A549 (cell line): ENCODE data around the gene RHOT2. TPM values are rescaled to one million over a fixed set of nuclear protein-coding genes. Genes with fewer than 3 reads are reported as not detected.

Experiments used
- ATAC-seq, 2 experiments: fragments of 200-7000 bp in 1 of 2; fragments of >200 bp in 1 of 2; cut with Nextera tagmentation in 1 of 2; cut with Tn5 transposase in 1 of 2; 3 replicates each; pipeline versions ENCODE4 v1.8.0 to v1.9.1; 2018 to 2020; ENCODE audit warnings: mild to moderate bottlenecking in 1 of 2, moderate library complexity in 1 of 2
- CTCF ChIA-PET: fragments of 300-600 bp; sonication (Branson Sonifier 250); formaldehyde crosslinking; extraction: SDS; loops from one replicate; lab custom pipeline; 2021; ENCODE audit warnings: antibody characterized with exemption, inconsistent platforms; lab: Yijun Ruan, JAX
- POLR2A ChIA-PET: fragments of 350-600 bp; formaldehyde crosslinking; extraction: SDS; loops from one replicate; lab custom pipeline; 2021; ENCODE audit warnings: antibody characterized with exemption, inconsistent platforms; lab: Yijun Ruan, JAX
- DNase-seq, 2 experiments: peaks; one replicate each; pipeline versions ENCODE4 v3.0.0 to v3.0.0-alpha.2; 2011 to 2016; ENCODE audit warnings: low read depth in 1 of 2, low spot score in 1 of 2
- FAIRE-seq: peaks from 2 replicates; lab custom pipeline; 2011; peaks lifted over from hg19 to GRCh38; lab: Jason Lieb, UNC
- H3K27ac ChIP-seq, 2 experiments: fragments of >200 bp; sonication (Bioruptor Twin); formaldehyde crosslinking; 3 replicates each; pipeline ENCODE4 v1.5.1; 2016 to 2017
- H3K4me1 ChIP-seq: fragments of >200 bp; sonication (Bioruptor Twin); formaldehyde crosslinking; 3 replicates; pipeline ENCODE4 v1.6.1; 2016
- H3K4me2 ChIP-seq: fragments of >200 bp; sonication (Bioruptor Twin); formaldehyde crosslinking; 3 replicates; pipeline ENCODE4 v1.6.1; 2016
- H3K4me3 ChIP-seq: fragments of >200 bp; sonication (Bioruptor Twin); formaldehyde crosslinking; 3 replicates; pipeline ENCODE4 v1.5.1; 2016
- H3K9me3 ChIP-seq: fragments of >200 bp; sonication (Bioruptor Twin); formaldehyde crosslinking; 3 replicates; pipeline ENCODE4 v1.6.1; 2016
- BCL3 ChIP-seq: fragments of >200 bp; sonication (Bioruptor Twin); formaldehyde crosslinking; IDR thresholded peaks from 3 replicates; pipeline ENCODE4 v1.6.1; 2016
- CBX8 ChIP-seq: fragments of 200-600 bp; sonication (generic); IDR thresholded peaks from 2 replicates; pipeline ENCODE4 v1.6.1; 2016
- CHD4 ChIP-seq: fragments of 200-600 bp; sonication (generic); IDR thresholded peaks from 2 replicates; pipeline ENCODE4 v1.6.1; 2016; ENCODE audit warnings: antibody characterized with exemption, mild to moderate bottlenecking, borderline replicate concordance
- CTCF ChIP-seq: fragments of >200 bp; sonication (Bioruptor Twin); formaldehyde crosslinking; IDR thresholded peaks from 3 replicates; pipeline ENCODE4 v1.5.1; 2016
- EHF ChIP-seq: fragments of 250-450 bp; sonication (Bioruptor Pico); IDR thresholded peaks from 2 replicates; pipeline ENCODE4 v1.5.0; 2020; ENCODE audit warnings: mild to moderate bottlenecking
- ELK1 ChIP-seq: fragments of 150-350 bp; IDR thresholded peaks from 2 replicates; pipeline ENCODE4 v1.6.1; 2014; ENCODE audit warnings: low read depth, mild to moderate bottlenecking, low read length
- EP300 ChIP-seq, 2 experiments: fragments of >200 bp; sonication (Bioruptor Twin); formaldehyde crosslinking; IDR thresholded peaks; 2 replicates in 1 of 2; 3 replicates in 1 of 2; pipeline ENCODE4 v1.6.1; 2016 to 2017
- HDAC2 ChIP-seq: fragments of 200-600 bp; sonication (generic); IDR thresholded peaks from 2 replicates; pipeline ENCODE4 v1.6.1; 2016
- HEYL ChIP-seq: fragments of 250-450 bp; sonication (Bioruptor Pico); IDR thresholded peaks from 2 replicates; pipeline ENCODE4 v1.8.0; 2021; ENCODE audit warnings: mild to moderate bottlenecking, moderate library complexity
- HOXA7 ChIP-seq: fragments of 250-450 bp; sonication (Bioruptor Pico); IDR thresholded peaks from 2 replicates; pipeline ENCODE4 v1.5.0; 2020; ENCODE audit warnings: mild to moderate bottlenecking, moderate library complexity
- HOXB5 ChIP-seq: fragments of 250-450 bp; sonication (Bioruptor Pico); IDR thresholded peaks from 2 replicates; pipeline ENCODE4 v1.5.0; 2020; ENCODE audit warnings: mild to moderate bottlenecking, moderate library complexity
- JUNB ChIP-seq: fragments of >200 bp; sonication (Bioruptor Twin); formaldehyde crosslinking; IDR thresholded peaks from 2 replicates; pipeline ENCODE4 v1.6.1; 2016
- KDM1A ChIP-seq: fragments of 200-600 bp; sonication (generic); IDR thresholded peaks from 2 replicates; pipeline ENCODE4 v1.6.1; 2016; ENCODE audit warnings: low read depth, mild to moderate bottlenecking
- KDM5A ChIP-seq: fragments of 200-600 bp; sonication (generic); IDR thresholded peaks from 2 replicates; pipeline ENCODE4 v1.6.1; 2016; ENCODE audit warnings: antibody characterized with exemption, mild to moderate bottlenecking
- MYC ChIP-seq: IDR thresholded peaks from 2 replicates; pipeline ENCODE4 v1.6.1; 2012; ENCODE audit warnings: mild to moderate bottlenecking, inconsistent platforms, low read length, improper control_type of control experiment, borderline replicate concordance
- PHF8 ChIP-seq: fragments of 200-600 bp; sonication (generic); IDR thresholded peaks from 2 replicates; pipeline ENCODE4 v1.6.1; 2016; ENCODE audit warnings: low read depth, mild to moderate bottlenecking, antibody characterized with exemption, moderate library complexity, borderline replicate concordance
- RAD21 ChIP-seq, 2 experiments: fragments of >200 bp in 1 of 2; sonication (Bioruptor Twin) in 1 of 2; formaldehyde crosslinking in 1 of 2; IDR thresholded peaks in 1 of 2; conservative IDR thresholded peaks in 1 of 2; 2 replicates in 1 of 2; 3 replicates in 1 of 2; pipeline ENCODE4 v1.6.1; 2012 to 2018; ENCODE audit warnings: inconsistent platforms in 1 of 2
- RNF2 ChIP-seq: fragments of 200-600 bp; sonication (generic); IDR thresholded peaks from 2 replicates; pipeline ENCODE4 v1.6.1; 2016; ENCODE audit warnings: low read depth, mild to moderate bottlenecking, antibody characterized with exemption, moderate library complexity, borderline replicate concordance
- USF2 ChIP-seq: fragments of 450-650 bp; IDR thresholded peaks from 2 replicates; pipeline ENCODE4 v1.6.1; 2014; ENCODE audit warnings: antibody characterized with exemption
- ZNF302 ChIP-seq: fragments of 250-450 bp; sonication (Bioruptor Pico); IDR thresholded peaks from 2 replicates; pipeline ENCODE4 v1.9.0; 2021; ENCODE audit warnings: inconsistent platforms, mild to moderate bottlenecking, moderate library complexity
- WGBS: methylation state at CpG from one replicate; pipeline ENCODE4 v1.1.6; 2017; ENCODE audit errors: missing lambda C conversion rate; 5-methylcytosine and 5-hydroxymethylcytosine counted together
- polyA plus RNA-seq, 4 experiments: library from polyadenylated mRNA; depleted of rRNA in 3 of 4; stranded (reverse); fragments of >200 nt; fragmentation: RNase III in 1 of 4; extraction: RNeasy Plus Mini Kit Qiagen cat#74134 plus additional on column Dnase treatment in 1 of 4; gene quantifications; 2 replicates in 3 of 4; 3 replicates in 1 of 4; pipeline ENCODE4 v1.2.3, GENCODE V29; 2011 to 2017

Gene RHOT2
- polyA plus RNA-seq, 2 of the 4 experiments (the other 2 are of a cell fraction) = 38.0 to 83.1 TPM

GRCh38 chr16:649631-650030, 18.3 kb upstream of the RHOT2 start:
- 90% methylated on average over 4 of the region's 44 CpGs for WGBS
- Histone ChIP-seq H3K4me1 (peaks cover 41% of the 10 kb centered on the region), H3K4me2 (peak overlapping the region; percentile 93), H3K4me3 (peak overlapping the region; percentile 79), H3K27ac (peak overlapping the region; percentile 90 to 99), H3K9me3 (no peaks in the 10 kb centered on the region)
- ATAC-seq (peak in 1 of 2 experiments; percentile 8; a peak in 1 of 6 replicates), DNase-seq (no peak), FAIRE-seq (no peak)
- ChIA-PET CTCF (interaction anchor here (1.1 to 6.1 kb wide), 7 partner anchors 10 to 31 kb away, joined by 3 to 64 read pairs (median 3); partner anchors contain the start of genes RHOT2 and STUB1), POLR2A (interaction anchor here (0.6 to 1.3 kb wide), 4 partner anchors 13 to 773 kb away, joined by 3 to 6 read pairs (median 4); partner anchors contain the start of genes METTL26 and RHBDL1)
- no peak for TF ChIP-seq HOXA7 (CRISPR knock-in tag)
- TF ChIP-seq CTCF = no peak
- TF ChIP-seq KDM5A = no peak
- TF ChIP-seq ELK1 = no peak

GRCh38 chr16:651844-652243, 16.1 kb upstream of the RHOT2 start:
- POLR2A ChIA-PET = no interaction called here
- H3K9me3 ChIP-seq = no peaks in the 10 kb centered on the region
- 84% methylated on average over 6 of the region's 22 CpGs for WGBS
- peaks cover 21% of the 10 kb centered on the region for H3K4me1 ChIP-seq
- no peak for FAIRE-seq
- TF ChIP-seq RNF2 (no peak), HEYL (CRISPR knock-in tag) (no peak), EP300 (IDR thresholded peaks at IDR 0.05) (no peak), EHF (CRISPR knock-in tag) (no peak), RAD21 (conservative IDR thresholded peaks at IDR 0.05 in 1 of 2, IDR thresholded peaks at IDR 0.05 in 1 of 2) (no peak), JUNB (no peak), HDAC2 (no peak), HOXB5 (CRISPR knock-in tag) (no peak), ZNF302 (CRISPR knock-in tag) (no peak), USF2 (no peak), PHF8 (no peak), CHD4 (no peak), BCL3 (no peak), CBX8 (no peak), KDM1A (no peak), MYC (no peak)
- TF ChIP-seq, all 56 proteins: peak for 0
- ATAC-seq (no peak), DNase-seq (no peak)
- Histone ChIP-seq H3K27ac (no peak overlapping the region), H3K4me3 (no peak overlapping the region), H3K4me2 (no peak overlapping the region)
- CTCF ChIA-PET = interaction anchor here (2.3 to 6.1 kb wide), 3 partner anchors 8 to 16 kb away, joined by 10 to 64 read pairs (median 16); partner anchors contain the start of gene RHOT2
